K562 (cell line): ENCODE measurements around the gene CARMIL1. TPM values are rescaled to one million over a fixed set of nuclear protein-coding genes. Genes with fewer than 3 reads are reported as not detected.

Experiments
- CCNT2 ChIP-seq: IDR thresholded peaks from 2 replicates; pipeline ENCODE4 v1.6.1; 2011; ENCODE audit warnings: borderline replicate concordance, low read depth, mild to moderate bottlenecking, moderate library complexity, mixed read lengths, low read length; ENCODE audit not compliant: insufficient read length; ENCODE audit errors: extremely low read depth
- CLOCK ChIP-seq: fragments of 250-450 bp; sonication (Bioruptor Pico); IDR thresholded peaks from 2 replicates; pipeline ENCODE4 v1.4.0; 2020; ENCODE audit warnings: mild to moderate bottlenecking, moderate library complexity, borderline replicate concordance
- DMBX1 ChIP-seq: fragments of 250-450 bp; sonication (Bioruptor Pico); IDR thresholded peaks from 2 replicates; pipeline ENCODE4 v1.8.0; 2022; ENCODE audit warnings: inconsistent platforms, mild to moderate bottlenecking, moderate library complexity, borderline replicate concordance
- KLF6 ChIP-seq: fragments of 250-450 bp; sonication (Bioruptor Pico); IDR thresholded peaks from 2 replicates; pipeline ENCODE4 v1.4.0; 2020; ENCODE audit warnings: mild to moderate bottlenecking, moderate library complexity, borderline replicate concordance
- LARP7 ChIP-seq: fragments of 450-650 bp; IDR thresholded peaks from 2 replicates; pipeline ENCODE4 v1.6.1; 2016
- NFATC3 ChIP-seq: fragments of 450-650 bp; IDR thresholded peaks from 2 replicates; pipeline ENCODE4 v1.6.1; 2017; ENCODE audit warnings: mild to moderate bottlenecking
- RBM25 ChIP-seq: fragments of 200-400 bp; formaldehyde crosslinking; IDR thresholded peaks from 2 replicates; pipeline ENCODE4 v1.6.1; 2018; ENCODE audit warnings: low read length, low read depth, moderate library complexity; ENCODE audit not compliant: severe bottlenecking
- SMARCB1 ChIP-seq: IDR thresholded peaks from 2 replicates; pipeline ENCODE4 v1.6.1; 2011; ENCODE audit warnings: improper control_type of control experiment, low read depth; ENCODE audit not compliant: insufficient read length
- TEAD1 ChIP-seq, 2 experiments: fragments of 450-650 bp in 1 of 2; sonication (generic) in 1 of 2; formaldehyde crosslinking; IDR thresholded peaks; 2 replicates each; pipeline versions ENCODE4 v1.4.0 to v1.8.0; 2020 to 2022; ENCODE audit warnings: mild to moderate bottlenecking in 2 of 2, missing genetic modification reagents in 1 of 2
- ZNF589 ChIP-seq: fragments of 200-800 bp; sonication (Bioruptor generic); IDR thresholded peaks from 2 replicates; pipeline ENCODE4 v1.6.1; 2016; ENCODE audit warnings: low read depth, missing genetic modification characterization, missing compliant biosample characterization
- polyA plus RNA-seq, 8 experiments: library from polyadenylated mRNA; depleted of rRNA in 4 of 8; stranded (reverse) in 5 of 8; unstranded in 3 of 8; fragments of >200 nt; fragmentation: Nextera tagmentation in 2 of 8; fragmentation: Illumina TruSeq in 1 of 8; extraction: Ambion mirVana in 2 of 8; extraction: Trizol in 1 of 8; gene quantifications; 2 replicates each; pipeline versions ENCODE4 v1.2.1 to v1.2.3, GENCODE V29; 2011 to 2014; ENCODE audit warnings: inconsistent platforms in 1 of 8, missing spikeins in 1 of 8
- total RNA-seq, 7 experiments: library from RNA; depleted of rRNA in 6 of 7; stranded (reverse); fragments of >200 nt in 6 of 7; fragmentation: Illumina TruSeq in 2 of 7; extraction: Trizol in 2 of 7; gene quantifications; 2 replicates each; pipeline versions ENCODE4 v1.2.1 to v1.2.3, GENCODE V29; 2011 to 2021; ENCODE audit warnings: low replicate concordance in 1 of 7
- TF ChIP-seq, protein P1 (sequence below): fragments of 250-450 bp; sonication (Bioruptor Pico); IDR thresholded peaks from 2 replicates; pipeline ENCODE4 v1.8.0; 2022; ENCODE audit warnings: moderate library complexity, mild to moderate bottlenecking, inconsistent platforms
- TF ChIP-seq, protein P2 (sequence below): sonication (generic); formaldehyde crosslinking; IDR thresholded peaks from 2 replicates; pipeline ENCODE4 v1.8.0; 2023; ENCODE audit warnings: mild to moderate bottlenecking, missing genetic modification reagents

Gene CARMIL1
- total and polyA plus RNA-seq, 9 of the 15 experiments (the other 6 are each of a cell fraction or from before 2014, with no cell fraction given), result 0.04 to 0.32 (median 0.10) TPM; not detected in 1

GRCh38 chr6:25534942-25535631 is 255.9 kb downstream of the CARMIL1 start (continued):
- TF ChIP-seq, protein P1, sequence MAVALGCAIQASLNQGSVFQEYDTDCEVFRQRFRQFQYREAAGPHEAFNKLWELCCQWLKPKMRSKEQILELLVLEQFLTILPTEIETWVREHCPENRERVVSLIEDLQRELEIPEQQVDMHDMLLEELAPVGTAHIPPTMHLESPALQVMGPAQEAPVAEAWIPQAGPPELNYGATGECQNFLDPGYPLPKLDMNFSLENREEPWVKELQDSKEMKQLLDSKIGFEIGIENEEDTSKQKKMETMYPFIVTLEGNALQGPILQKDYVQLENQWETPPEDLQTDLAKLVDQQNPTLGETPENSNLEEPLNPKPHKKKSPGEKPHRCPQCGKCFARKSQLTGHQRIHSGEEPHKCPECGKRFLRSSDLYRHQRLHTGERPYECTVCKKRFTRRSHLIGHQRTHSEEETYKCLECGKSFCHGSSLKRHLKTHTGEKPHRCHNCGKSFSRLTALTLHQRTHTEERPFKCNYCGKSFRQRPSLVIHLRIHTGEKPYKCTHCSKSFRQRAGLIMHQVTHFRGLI (CRISPR knock-in tag), result peak; percentile 41; the same call in 1 of the 2 replicates
- TF ChIP-seq CLOCK (CRISPR knock-in tag) (no peak), DMBX1 (CRISPR knock-in tag) (peak; percentile 77; the same call in 1 of the 2 replicates), TEAD1 (CRISPR knock-in tag; IDR thresholded peaks at IDR 0.05) (peak in 1 of 2 experiments; percentile 84; a peak in 1 of 4 replicates), NFATC3 (peak; percentile 44; the same call in 1 of the 2 replicates), CCNT2 (peak; percentile 80), ZNF589 (CRISPR knock-in tag) (peak; percentile 76; the same call in 1 of the 2 replicates), LARP7 (0 out of 2 replicates have a peak, but pooled peaks have one; percentile 24), KLF6 (CRISPR knock-in tag) (no peak), RBM25 (no peak), SMARCB1 (peak; percentile 68)
- TF ChIP-seq, protein P2, sequence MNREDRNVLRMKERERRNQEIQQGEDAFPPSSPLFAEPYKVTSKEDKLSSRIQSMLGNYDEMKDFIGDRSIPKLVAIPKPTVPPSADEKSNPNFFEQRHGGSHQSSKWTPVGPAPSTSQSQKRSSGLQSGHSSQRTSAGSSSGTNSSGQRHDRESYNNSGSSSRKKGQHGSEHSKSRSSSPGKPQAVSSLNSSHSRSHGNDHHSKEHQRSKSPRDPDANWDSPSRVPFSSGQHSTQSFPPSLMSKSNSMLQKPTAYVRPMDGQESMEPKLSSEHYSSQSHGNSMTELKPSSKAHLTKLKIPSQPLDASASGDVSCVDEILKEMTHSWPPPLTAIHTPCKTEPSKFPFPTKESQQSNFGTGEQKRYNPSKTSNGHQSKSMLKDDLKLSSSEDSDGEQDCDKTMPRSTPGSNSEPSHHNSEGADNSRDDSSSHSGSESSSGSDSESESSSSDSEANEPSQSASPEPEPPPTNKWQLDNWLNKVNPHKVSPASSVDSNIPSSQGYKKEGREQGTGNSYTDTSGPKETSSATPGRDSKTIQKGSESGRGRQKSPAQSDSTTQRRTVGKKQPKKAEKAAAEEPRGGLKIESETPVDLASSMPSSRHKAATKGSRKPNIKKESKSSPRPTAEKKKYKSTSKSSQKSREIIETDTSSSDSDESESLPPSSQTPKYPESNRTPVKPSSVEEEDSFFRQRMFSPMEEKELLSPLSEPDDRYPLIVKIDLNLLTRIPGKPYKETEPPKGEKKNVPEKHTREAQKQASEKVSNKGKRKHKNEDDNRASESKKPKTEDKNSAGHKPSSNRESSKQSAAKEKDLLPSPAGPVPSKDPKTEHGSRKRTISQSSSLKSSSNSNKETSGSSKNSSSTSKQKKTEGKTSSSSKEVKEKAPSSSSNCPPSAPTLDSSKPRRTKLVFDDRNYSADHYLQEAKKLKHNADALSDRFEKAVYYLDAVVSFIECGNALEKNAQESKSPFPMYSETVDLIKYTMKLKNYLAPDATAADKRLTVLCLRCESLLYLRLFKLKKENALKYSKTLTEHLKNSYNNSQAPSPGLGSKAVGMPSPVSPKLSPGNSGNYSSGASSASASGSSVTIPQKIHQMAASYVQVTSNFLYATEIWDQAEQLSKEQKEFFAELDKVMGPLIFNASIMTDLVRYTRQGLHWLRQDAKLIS (CRISPR knock-in tag), result no peak
